Hepatic stellate cell (primary cell): Measurements from ENCODE around the gene PRKCH.

Experiments used
- DNase-seq: peaks from one replicate; pipeline ENCODE4 v3.0.0; 2011; ENCODE audit warnings: low spot score

Gene PRKCH

GRCh38 chr14:61476105-61476753, 154.8 kb downstream of the PRKCH start:
- DNase-seq = no peak

GRCh38 chr14:61476754-61477410, 155.5 kb downstream of the PRKCH start:
- DNase-seq = peak; percentile 65

- DNase-seq = no peak
These were observed 156.5 kb downstream of the PRKCH start for GRCh38 chr14:61477712-61478462.

GRCh38 chr14:61478971-61479473, 157.6 kb downstream of the PRKCH start:
- DNase-seq = no peak

GRCh38 chr14:61479746-61480502, 158.5 kb downstream of the PRKCH start:
- DNase-seq = no peak

GRCh38 chr14:61480704-61481285, 159.4 kb downstream of the PRKCH start:
- no peak for DNase-seq

- DNase-seq = no peak
These were observed 160.3 kb downstream of the PRKCH start for GRCh38 chr14:61481701-61482100.

GRCh38 chr14:61482348-61483206, 161.2 kb downstream of the PRKCH start:
- DNase-seq = no peak

- no peak for DNase-seq
These were observed 162.1 kb downstream of the PRKCH start for GRCh38 chr14:61483476-61483875.

GRCh38 chr14:61484031-61484430, 162.7 kb downstream of the PRKCH start:
- no peak for DNase-seq

- DNase-seq = no peak
These were observed 163.6 kb downstream of the PRKCH start for GRCh38 chr14:61484826-61485584.

GRCh38 chr14:61485661-61486060, 164.3 kb downstream of the PRKCH start:
- DNase-seq = no peak

GRCh38 chr14:61486930-61487495, 165.6 kb downstream of the PRKCH start:
- no peak for DNase-seq

- DNase-seq = no peak
These were observed 167.3 kb downstream of the PRKCH start for GRCh38 chr14:61488417-61489401.

- DNase-seq = no peak
These were observed 168.1 kb downstream of the PRKCH start for GRCh38 chr14:61489512-61489911.

GRCh38 chr14:61489932-61490331, 168.6 kb downstream of the PRKCH start:
- DNase-seq = no peak

- no peak for DNase-seq
These were observed 169.8 kb downstream of the PRKCH start for GRCh38 chr14:61491224-61491623.

- DNase-seq = no peak
These were observed 170.6 kb downstream of the PRKCH start for GRCh38 chr14:61491876-61492434.
